Heart left ventricle (tissue), 13 donors: Measurements from ENCODE around the gene KPNB1.

ENCODE experiments used
- POLR2A ChIP-seq, 2 donors: fragments of 450-650 bp; IDR thresholded peaks; one replicate each; pipeline ENCODE4 v1.6.1; 2017; ENCODE audit warnings: antibody characterized with exemption in 2 of 2, mild to moderate bottlenecking in 2 of 2, moderate library complexity in 2 of 2
- TF ChIP-seq, protein P1 (sequence below), 12 donors: fragments of 200-600 bp; sonication (generic) in 4 of 12; IDR thresholded peaks; one replicate each; pipeline versions ENCODE4 v1.5.0 to v1.8.0; 2018 to 2022; ENCODE audit warnings: antibody characterized with exemption in 12 of 12, mild to moderate bottlenecking in 5 of 12
- donor health status: ischemic (EF 13 %, LVEDD 7.1; RV severe dilation, severe dysfunction).
- donor health status: DM: no; HTN: yes; CAD: no.
- donor health status: DM: no; HTN: no; CAD: no.
- donor health status: ischemic (EF 25% LVEDD 6.9; RV normal size, moderate dysfunction).
- donor health status: ischemic (EF 25% LVEDD 5.7; RV mildly dilated, moderate dysfunction).
- donor health status: ischemic (EF 35%, LVEDD 5.7; RV mildly dilated, moderate dysfunction).
- donor health status: nonischemic (EF 11% LVEDD 7.7; RV severe dilation, severe dysfunction).
- donor health status: DM: yes; HTN: yes; CAD: no.
- donor health status: PGD.
- donor health status: ischemic (EF 29% LVEDD 5.4; RV normal size, mild dysfunction).
- donor health status: nonischemic (EF 23%, LVEDD 6.1; RV moderate dilation, normal function).

DNA sequence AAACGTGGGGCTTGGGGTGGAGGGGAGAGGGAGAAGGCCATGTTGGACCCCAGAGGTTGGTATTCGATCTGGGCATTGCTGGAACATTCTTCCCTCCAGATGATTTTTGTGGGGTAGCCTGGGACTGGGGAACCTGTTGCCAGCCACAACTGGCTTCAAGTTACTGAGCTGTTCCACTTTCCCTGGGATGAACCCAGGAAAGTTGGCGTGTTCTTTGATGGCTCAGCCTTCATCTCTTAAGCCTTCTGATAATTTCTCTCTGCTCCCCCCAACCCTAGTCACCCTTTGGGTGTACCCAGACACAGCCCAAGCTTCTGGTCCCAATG lies 85.4 kb downstream of the KPNB1 start:
- TF ChIP-seq, protein P1, sequence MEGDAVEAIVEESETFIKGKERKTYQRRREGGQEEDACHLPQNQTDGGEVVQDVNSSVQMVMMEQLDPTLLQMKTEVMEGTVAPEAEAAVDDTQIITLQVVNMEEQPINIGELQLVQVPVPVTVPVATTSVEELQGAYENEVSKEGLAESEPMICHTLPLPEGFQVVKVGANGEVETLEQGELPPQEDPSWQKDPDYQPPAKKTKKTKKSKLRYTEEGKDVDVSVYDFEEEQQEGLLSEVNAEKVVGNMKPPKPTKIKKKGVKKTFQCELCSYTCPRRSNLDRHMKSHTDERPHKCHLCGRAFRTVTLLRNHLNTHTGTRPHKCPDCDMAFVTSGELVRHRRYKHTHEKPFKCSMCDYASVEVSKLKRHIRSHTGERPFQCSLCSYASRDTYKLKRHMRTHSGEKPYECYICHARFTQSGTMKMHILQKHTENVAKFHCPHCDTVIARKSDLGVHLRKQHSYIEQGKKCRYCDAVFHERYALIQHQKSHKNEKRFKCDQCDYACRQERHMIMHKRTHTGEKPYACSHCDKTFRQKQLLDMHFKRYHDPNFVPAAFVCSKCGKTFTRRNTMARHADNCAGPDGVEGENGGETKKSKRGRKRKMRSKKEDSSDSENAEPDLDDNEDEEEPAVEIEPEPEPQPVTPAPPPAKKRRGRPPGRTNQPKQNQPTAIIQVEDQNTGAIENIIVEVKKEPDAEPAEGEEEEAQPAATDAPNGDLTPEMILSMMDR (IDR thresholded peaks at IDR 0.05) = no peak
- TF ChIP-seq POLR2A (IDR thresholded peaks at IDR 0.05) = no peak
